T-helper 17 cell (primary cell): ENCODE results near the gene MRPS35. TPM values are rescaled to one million over a fixed set of nuclear protein-coding genes. Genes with fewer than 3 reads are reported as not detected.

Experiments used
- ATAC-seq: fragments of 150-1000 bp; cut with Tn5 transposase; 2 replicates; pipeline ENCODE4 v1.10.0; 2021; ENCODE audit warnings: mild to moderate bottlenecking, moderate library complexity
- DNase-seq, 3 donors: peaks; one replicate each; pipeline versions ENCODE4 v3.0.0 to v3.0.0-alpha.2; 2020 to 2021
- H3K9me3 ChIP-seq: one replicate; pipeline ENCODE4 v1.7.0; 2013; ENCODE audit warnings: low read length, mild to moderate bottlenecking; ENCODE audit not compliant: control insufficient read depth, poor library complexity, severe bottlenecking
- H3K27ac Mint-ChIP-seq: one replicate; pipeline ENCODE4 v1.8.0; 2022; ENCODE audit warnings: mild to moderate bottlenecking, moderate library complexity, mixed read lengths
- H3K27me3 Mint-ChIP-seq: one replicate; pipeline ENCODE4 v1.8.0; 2022; ENCODE audit warnings: mixed read lengths
- H3K36me3 Mint-ChIP-seq: one replicate; pipeline ENCODE4 v1.8.0; 2022; ENCODE audit warnings: low read depth, mixed read lengths
- H3K4me1 Mint-ChIP-seq: one replicate; pipeline ENCODE4 v1.8.0; 2022; ENCODE audit warnings: mild to moderate bottlenecking, mixed read lengths
- H3K4me3 Mint-ChIP-seq: one replicate; pipeline ENCODE4 v1.8.0; 2022; ENCODE audit warnings: mild to moderate bottlenecking, moderate library complexity, mixed read lengths
- total RNA-seq, 4 donors: library from RNA in 2 of 4; stranded (reverse) in 2 of 4; gene quantifications; one replicate each; pipeline ENCODE4 v1.2.3 and lab custom pipeline; 2022 to 2026

The MRPS35 gene
- total RNA-seq, 2 donors from 2014 or later, result 17.2 to 24.8 TPM

DNA sequence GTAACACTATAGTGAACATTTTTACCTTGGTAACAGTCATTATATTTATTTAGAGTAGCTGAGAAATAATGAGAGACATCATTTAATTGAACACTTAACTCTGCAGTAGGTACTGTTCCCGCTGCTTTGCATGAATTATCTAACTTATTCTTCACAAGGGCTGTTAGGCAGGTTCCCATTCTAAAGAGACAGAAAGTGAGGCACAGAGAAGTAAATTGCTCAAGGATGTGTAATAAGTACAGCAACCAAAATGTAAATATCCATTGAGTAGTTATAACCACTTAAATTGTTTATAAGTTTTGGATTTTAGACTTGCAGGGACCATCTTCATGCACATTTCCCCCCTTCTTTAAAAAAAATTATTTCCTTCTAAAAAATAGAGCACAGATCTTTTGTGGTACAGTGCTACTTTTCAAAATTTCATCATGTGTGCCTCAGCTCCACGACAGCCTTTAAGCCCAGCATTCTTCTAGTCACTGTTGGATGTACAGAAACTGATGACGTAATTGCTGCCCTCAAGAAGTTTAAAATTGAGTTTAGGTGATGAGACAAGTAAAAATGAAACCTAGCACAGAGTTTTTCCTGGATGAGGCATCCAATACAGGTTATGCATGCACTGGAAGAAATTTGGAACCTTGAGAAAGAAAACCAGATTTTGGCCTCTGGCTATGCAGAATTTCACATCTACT lies 75.4 kb downstream of the MRPS35 start:
- Mint-ChIP-seq H3K27me3 (no peaks in the 10 kb centered on the region), H3K36me3 (peaks cover 2% of the 10 kb centered on the region), H3K4me1 (peaks cover 31% of the 10 kb centered on the region), H3K4me3 (no peak overlapping the region), H3K27ac (no peak overlapping the region)
- DNase-seq (no peak), ATAC-seq (no peak)
- H3K9me3 ChIP-seq, result no peaks in the 10 kb centered on the region

DNA sequence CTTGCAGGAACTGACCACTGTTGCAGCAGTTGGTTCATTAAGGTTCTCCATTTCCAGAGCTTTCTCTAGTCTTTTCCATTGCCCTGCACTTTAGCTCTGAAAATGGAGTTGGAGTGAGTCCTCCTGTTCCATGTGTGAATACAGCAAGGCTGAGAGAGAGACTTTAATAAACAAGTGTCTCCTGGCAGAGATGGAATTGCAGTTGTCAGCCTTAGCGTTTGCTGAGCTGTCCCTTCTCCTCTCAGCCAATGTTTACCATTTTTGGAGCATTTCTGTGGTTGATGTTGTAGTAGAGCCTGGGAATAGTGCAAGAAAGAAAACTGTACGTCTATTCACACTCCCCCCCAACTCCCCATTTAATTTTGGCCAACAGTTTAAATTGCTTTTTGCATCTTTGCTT lies 76.9 kb downstream of the MRPS35 start:
- Mint-ChIP-seq H3K4me1 (peaks cover 19% of the 10 kb centered on the region), H3K27ac (no peak overlapping the region), H3K4me3 (no peak overlapping the region), H3K27me3 (no peaks in the 10 kb centered on the region), H3K36me3 (peaks cover 2% of the 10 kb centered on the region)
- DNase-seq (no peak), ATAC-seq (no peak)
- no peaks in the 10 kb centered on the region for H3K9me3 ChIP-seq

DNA sequence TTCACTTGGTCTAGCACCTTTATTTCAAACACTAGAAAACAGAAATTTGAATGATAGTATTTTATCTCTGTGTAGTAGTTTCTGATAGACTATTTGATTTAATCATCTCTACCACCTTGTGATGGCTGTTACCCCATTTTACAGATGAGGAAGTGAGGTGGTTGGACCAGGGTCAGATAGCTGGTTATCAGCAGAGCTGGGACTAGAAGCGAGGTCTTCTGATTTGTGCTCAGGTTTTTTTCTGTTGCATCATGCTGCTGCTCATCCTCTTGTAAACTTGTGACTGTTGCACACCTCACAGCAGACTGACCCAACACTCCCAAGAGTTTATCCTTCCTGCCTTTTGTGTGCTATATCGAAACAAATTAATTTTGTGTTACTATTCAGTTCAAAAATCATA lies 79.5 kb downstream of the MRPS35 start:
- H3K4me3 Mint-ChIP-seq, result no peak overlapping the region
- no peaks in the 10 kb centered on the region for H3K27me3 Mint-ChIP-seq
- no peak for DNase-seq
- no peak for ATAC-seq
- peaks cover 16% of the 10 kb centered on the region for H3K4me1 Mint-ChIP-seq
- H3K27ac Mint-ChIP-seq, result no peak overlapping the region
- H3K9me3 ChIP-seq, result no peaks in the 10 kb centered on the region
- H3K36me3 Mint-ChIP-seq, result peaks cover 4% of the 10 kb centered on the region

DNA sequence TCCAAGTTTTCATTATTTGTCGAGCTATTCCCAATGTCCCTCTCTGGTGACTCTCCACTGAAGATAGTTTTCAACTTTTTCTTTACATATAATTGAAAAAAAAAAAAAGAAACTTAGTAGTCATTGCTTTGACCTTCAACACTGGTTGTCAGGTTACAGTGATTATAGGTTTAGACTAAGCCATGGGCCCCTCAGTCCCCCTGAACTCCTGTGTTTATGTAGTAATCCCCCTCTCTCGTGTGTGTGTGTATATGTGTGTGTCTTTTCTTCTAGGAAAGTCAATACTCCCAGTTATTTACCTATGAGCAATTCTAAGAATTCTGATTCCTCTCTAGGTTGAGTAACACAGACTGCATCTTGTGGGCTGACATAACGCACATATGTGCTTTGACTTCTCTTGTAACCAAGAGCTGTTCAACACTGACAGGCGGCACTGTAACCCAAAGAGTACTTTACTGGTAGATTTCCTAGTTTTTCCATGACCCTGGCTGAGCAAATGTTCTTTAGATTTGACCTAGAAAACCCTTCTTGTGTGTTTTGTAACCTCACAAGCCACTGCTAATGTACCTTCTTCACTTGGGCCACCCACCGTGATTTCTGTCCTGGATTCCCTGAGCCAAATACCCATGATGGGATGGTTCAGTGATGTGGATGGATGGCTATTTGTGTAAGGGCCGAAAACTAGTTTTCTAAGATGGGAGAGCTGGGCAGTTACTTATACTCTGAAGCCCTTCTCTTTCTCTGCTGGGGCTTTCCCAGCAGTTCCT lies 84.4 kb downstream of the MRPS35 start:
- ATAC-seq, result no peak
- no peaks in the 10 kb centered on the region for H3K27me3 Mint-ChIP-seq
- no peak for DNase-seq
- no peaks in the 10 kb centered on the region for H3K9me3 ChIP-seq
- peak overlapping the region; percentile 60 for H3K27ac Mint-ChIP-seq
- peaks cover 8% of the 10 kb centered on the region for H3K36me3 Mint-ChIP-seq
- no peak overlapping the region for H3K4me3 Mint-ChIP-seq
- H3K4me1 Mint-ChIP-seq, result peaks cover 3% of the 10 kb centered on the region

DNA sequence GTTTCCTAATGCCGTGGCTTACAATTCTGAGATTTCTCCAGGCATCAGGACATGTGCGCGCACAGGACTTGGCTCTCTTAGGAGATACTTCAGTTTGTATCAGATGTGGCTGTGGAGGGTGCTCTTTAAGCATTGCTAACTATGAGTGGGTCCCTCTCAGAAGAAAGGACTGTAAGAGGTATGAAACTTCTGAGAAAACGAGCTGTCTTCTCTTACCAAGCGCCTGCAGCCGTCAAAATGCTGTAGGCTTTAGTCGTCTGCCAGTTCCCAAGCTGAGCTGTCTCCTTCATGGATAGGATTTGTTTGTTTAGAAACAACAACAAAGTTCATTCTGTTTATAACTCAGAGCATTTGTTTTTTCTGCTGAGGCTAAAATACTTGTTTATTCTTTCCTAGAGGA lies 85.5 kb downstream of the MRPS35 start:
- no peak overlapping the region for H3K4me3 Mint-ChIP-seq
- H3K27me3 Mint-ChIP-seq, result no peaks in the 10 kb centered on the region
- H3K4me1 Mint-ChIP-seq, result peaks cover 13% of the 10 kb centered on the region
- no peaks in the 10 kb centered on the region for H3K9me3 ChIP-seq
- H3K27ac Mint-ChIP-seq, result peak overlapping the region; percentile 60
- H3K36me3 Mint-ChIP-seq, result peaks cover 10% of the 10 kb centered on the region
- DNase-seq (no peak), ATAC-seq (no peak)

DNA sequence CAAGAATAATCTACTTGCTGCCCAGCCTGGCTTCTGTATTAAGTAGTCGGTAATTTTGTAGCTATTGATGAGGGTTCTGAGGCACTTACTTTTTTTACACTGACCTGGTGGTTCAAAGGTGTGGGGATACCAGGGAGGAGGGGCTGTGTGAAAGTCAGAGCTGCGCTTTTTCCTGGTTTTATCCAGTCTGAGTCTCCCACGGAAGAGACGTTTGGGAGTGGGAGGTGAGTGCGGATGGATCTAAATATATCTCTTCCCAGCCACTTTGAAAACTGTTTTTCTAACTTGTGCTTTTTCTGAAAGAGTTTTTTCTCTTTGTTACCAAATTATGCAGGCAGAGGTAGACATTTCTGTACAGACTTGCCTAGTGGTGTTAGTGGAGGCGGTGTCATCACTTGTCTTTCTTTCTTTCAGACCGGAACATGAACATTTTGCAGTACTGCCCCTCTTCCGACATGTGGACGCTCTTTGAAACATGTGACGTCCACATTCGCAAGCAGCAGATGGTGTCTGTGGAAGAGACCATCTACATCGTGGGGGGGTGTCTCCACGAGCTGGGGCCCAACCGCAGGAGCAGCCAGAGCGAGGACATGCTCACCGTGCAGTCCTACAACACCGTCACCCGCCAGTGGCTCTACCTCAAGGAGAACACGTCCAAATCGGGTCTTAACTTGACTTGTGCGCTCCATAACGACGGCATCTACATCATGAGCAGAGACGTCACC lies 86.8 kb downstream of the MRPS35 start:
- ATAC-seq (no peak), DNase-seq (no peak)
- Mint-ChIP-seq H3K4me3 (no peak overlapping the region), H3K27me3 (no peaks in the 10 kb centered on the region), H3K27ac (no peak overlapping the region), H3K4me1 (peaks cover 16% of the 10 kb centered on the region), H3K36me3 (peaks cover 7% of the 10 kb centered on the region)
- H3K9me3 ChIP-seq, result no peaks in the 10 kb centered on the region

DNA sequence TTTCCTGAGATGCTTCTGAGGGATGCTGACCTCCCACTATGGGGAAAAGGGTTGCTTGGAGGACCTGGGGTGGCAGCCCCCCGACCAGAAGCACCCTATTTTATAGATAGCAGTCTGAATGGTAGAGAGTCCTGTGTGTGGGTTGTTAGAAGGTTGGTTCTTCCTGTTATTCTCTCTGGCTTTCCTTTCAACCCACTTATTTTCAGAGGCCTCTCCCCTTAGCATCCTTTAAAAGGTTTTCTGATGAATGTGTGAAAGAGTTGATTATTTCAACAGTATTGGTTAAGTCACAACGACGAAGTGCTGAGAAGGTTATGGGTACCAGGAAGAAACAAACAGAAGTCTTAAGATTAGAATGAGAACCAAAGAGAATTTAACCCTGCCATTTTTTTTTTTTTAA lies 90.2 kb downstream of the MRPS35 start:
- Mint-ChIP-seq H3K27ac (peak overlapping the region; percentile 77), H3K27me3 (no peaks in the 10 kb centered on the region), H3K4me1 (peaks cover 15% of the 10 kb centered on the region), H3K36me3 (peaks cover 5% of the 10 kb centered on the region), H3K4me3 (peak overlapping the region; percentile 39)
- no peak for ATAC-seq
- DNase-seq, result no peak
- no peaks in the 10 kb centered on the region for H3K9me3 ChIP-seq

DNA sequence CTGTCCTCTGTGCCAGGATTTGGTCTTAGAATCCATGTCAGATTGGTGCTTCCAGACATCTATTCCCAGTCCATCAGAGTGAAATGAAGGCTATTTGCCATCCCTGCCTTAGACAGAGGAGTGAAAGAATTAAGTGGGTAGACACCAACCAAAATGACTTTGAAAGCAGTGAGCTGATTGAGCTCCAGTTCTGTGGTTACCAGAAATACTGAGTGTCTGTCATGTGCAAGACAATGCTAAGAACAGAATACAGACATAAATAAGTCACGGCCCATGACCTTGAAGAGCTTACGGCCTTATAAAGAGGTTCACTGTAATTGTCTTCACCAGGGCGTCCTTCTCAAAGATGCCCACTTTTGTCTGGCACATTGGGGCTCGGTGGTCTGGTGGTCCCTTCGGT lies 91.0 kb downstream of the MRPS35 start:
- no peak for ATAC-seq
- no peak overlapping the region for H3K4me3 Mint-ChIP-seq

DNA sequence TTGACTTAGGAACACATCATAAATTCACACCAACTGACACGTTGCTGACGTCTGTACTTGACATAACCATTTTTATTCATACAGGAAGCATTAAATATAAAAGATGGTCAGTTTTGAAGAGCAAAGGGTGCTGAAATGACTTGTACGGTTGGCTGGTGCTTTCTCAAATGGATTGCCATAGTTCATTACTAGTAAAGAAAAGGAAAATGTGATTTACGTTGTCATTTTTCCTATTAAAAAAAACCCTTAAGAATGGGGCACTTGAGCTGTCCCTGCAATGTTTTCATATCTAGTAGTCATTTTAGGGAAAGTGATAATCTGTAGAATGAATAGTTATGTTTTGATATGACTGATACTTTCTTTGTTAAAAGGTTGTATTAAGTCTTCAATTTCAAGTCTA lies 91.9 kb downstream of the MRPS35 start:
- H3K36me3 Mint-ChIP-seq, result peaks cover 5% of the 10 kb centered on the region
- peaks cover 31% of the 10 kb centered on the region for H3K4me1 Mint-ChIP-seq
- no peaks in the 10 kb centered on the region for H3K27me3 Mint-ChIP-seq
- H3K27ac Mint-ChIP-seq, result peak overlapping the region; percentile 73
- DNase-seq (no peak), ATAC-seq (no peak)
- H3K9me3 ChIP-seq, result no peaks in the 10 kb centered on the region
- H3K4me3 Mint-ChIP-seq, result no peak overlapping the region

More for the DNA sequence above, 91.0 kb downstream of the MRPS35 start:
- H3K27me3 Mint-ChIP-seq, result no peaks in the 10 kb centered on the region
- no peaks in the 10 kb centered on the region for H3K9me3 ChIP-seq
- H3K36me3 Mint-ChIP-seq, result peaks cover 5% of the 10 kb centered on the region
- DNase-seq, result no peak
- H3K4me1 Mint-ChIP-seq, result peaks cover 23% of the 10 kb centered on the region
- peak overlapping the region; percentile 73 for H3K27ac Mint-ChIP-seq

DNA sequence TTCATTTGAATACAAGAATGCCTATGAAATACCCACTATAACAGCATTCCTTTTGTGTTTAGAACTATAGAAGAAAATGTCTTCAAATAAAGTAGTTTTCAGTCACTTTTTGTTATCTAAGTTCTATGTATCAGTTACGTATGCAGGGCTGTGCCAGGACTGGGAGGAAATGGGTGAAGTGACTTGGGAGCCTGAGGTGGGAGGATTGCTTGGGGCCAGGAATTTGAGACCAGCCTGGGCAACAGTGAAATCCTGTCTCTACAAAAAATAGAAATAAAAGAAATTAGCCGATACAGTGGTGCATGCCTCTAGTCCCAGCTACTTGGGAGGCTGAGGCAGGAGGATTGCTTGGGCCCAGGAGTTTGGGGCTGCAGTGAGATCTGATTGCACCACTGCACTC lies 92.3 kb downstream of the MRPS35 start:
- no peak overlapping the region for H3K27ac Mint-ChIP-seq
- ATAC-seq, result no peak
- no peaks in the 10 kb centered on the region for H3K27me3 Mint-ChIP-seq
- no peak for DNase-seq
- H3K4me1 Mint-ChIP-seq, result peaks cover 33% of the 10 kb centered on the region
- H3K36me3 Mint-ChIP-seq, result peaks cover 5% of the 10 kb centered on the region
- H3K4me3 Mint-ChIP-seq, result no peak overlapping the region
- no peaks in the 10 kb centered on the region for H3K9me3 ChIP-seq

DNA sequence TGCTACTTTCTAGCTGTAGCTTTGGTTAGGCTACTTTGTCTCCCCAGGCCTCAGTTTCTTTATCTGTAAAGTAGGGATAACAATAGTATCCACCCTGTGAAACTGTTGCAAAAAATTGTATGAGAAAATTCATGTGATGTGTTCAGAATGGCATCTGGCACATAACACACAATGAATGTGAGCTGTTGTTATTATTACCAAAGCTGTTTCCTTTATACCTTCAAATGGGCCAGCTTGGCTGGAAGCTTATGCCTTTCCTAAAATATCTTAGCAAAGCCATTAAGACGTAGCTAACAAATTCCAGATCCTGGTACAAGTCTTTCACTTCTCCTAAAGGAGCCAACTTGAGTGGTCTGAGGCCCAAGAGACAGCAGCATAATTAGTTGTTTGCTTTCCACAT lies 94.6 kb downstream of the MRPS35 start:
- H3K27ac Mint-ChIP-seq, result no peak overlapping the region
- H3K4me1 Mint-ChIP-seq, result peaks cover 32% of the 10 kb centered on the region
- peaks cover under 1% of the 10 kb centered on the region for H3K27me3 Mint-ChIP-seq
- DNase-seq, result no peak
- no peak for ATAC-seq
- H3K4me3 Mint-ChIP-seq, result no peak overlapping the region
- no peaks in the 10 kb centered on the region for H3K9me3 ChIP-seq
- H3K36me3 Mint-ChIP-seq, result peaks cover 2% of the 10 kb centered on the region
